GM23338 (cell line): ENCODE data around the gene VSIG10. TPM values are rescaled to one million over a fixed set of nuclear protein-coding genes. Genes with fewer than 3 reads are reported as not detected.

Experiments used
- ATAC-seq: fragments of 200-7000 bp; cut with Tn5 transposase; 3 replicates; pipeline ENCODE4 v1.9.1; 2020
- DNase-seq: peaks from one replicate; pipeline ENCODE4 v3.0.0-alpha.2; 2015; ENCODE audit warnings: low spot score
- H2AFZ ChIP-seq: fragments of 200-600 bp; sonication (generic); 2 replicates; pipeline ENCODE4 v1.8.0; 2016; ENCODE audit warnings: antibody characterized with exemption, mild to moderate bottlenecking, moderate library complexity
- H3F3A ChIP-seq: fragments of 200-600 bp; sonication (generic); replicated peaks from 2 replicates; pipeline ENCODE4 v1.8.0; 2017; ENCODE audit warnings: antibody characterized with exemption, mixed run types, low read depth
- H3K27ac ChIP-seq: fragments of 200-600 bp; sonication (generic); 2 replicates; pipeline ENCODE4 v1.6.1; 2016; ENCODE audit warnings: low read depth
- H3K27me3 ChIP-seq: fragments of 200-600 bp; sonication (generic); 2 replicates; pipeline ENCODE4 v1.8.0; 2016; ENCODE audit warnings: mild to moderate bottlenecking, mixed run types, moderate library complexity; ENCODE audit not compliant: insufficient read depth
- H3K36me3 ChIP-seq: fragments of 200-600 bp; sonication (generic); 2 replicates; pipeline ENCODE4 v1.8.0; 2016; ENCODE audit warnings: mild to moderate bottlenecking; ENCODE audit not compliant: insufficient read depth
- H3K4me1 ChIP-seq: fragments of 200-600 bp; sonication (generic); 2 replicates; pipeline ENCODE4 v1.8.0; 2016; ENCODE audit warnings: mild to moderate bottlenecking, moderate library complexity; ENCODE audit not compliant: insufficient read depth
- H3K4me2 ChIP-seq: fragments of 200-600 bp; sonication (generic); 2 replicates; pipeline ENCODE4 v1.7.1; 2017; ENCODE audit warnings: mixed run types
- H3K4me3 ChIP-seq: fragments of 200-600 bp; sonication (generic); 2 replicates; pipeline ENCODE4 v1.6.1; 2016; ENCODE audit warnings: mixed run types
- H3K79me2 ChIP-seq: fragments of 200-600 bp; sonication (generic); replicated peaks from 2 replicates; pipeline ENCODE4 v1.8.0; 2017; ENCODE audit warnings: mild to moderate bottlenecking; ENCODE audit not compliant: insufficient read depth
- H3K9me2 ChIP-seq: fragments of 200-600 bp; sonication (generic); 2 replicates; pipeline ENCODE4 v1.8.0; 2017; ENCODE audit not compliant: insufficient read depth
- H4K20me1 ChIP-seq: fragments of 200-600 bp; sonication (generic); replicated peaks from 2 replicates; pipeline ENCODE4 v1.8.0; 2017; ENCODE audit warnings: mild to moderate bottlenecking; ENCODE audit not compliant: insufficient read depth
- H3K27ac Mint-ChIP-seq: 2 replicates; pipeline ENCODE4 v1.8.0; 2020; ENCODE audit warnings: inconsistent platforms, mild to moderate bottlenecking, moderate library complexity, mixed read lengths
- H3K27me3 Mint-ChIP-seq: 3 replicates; pipeline ENCODE4 v1.8.0; 2022; ENCODE audit warnings: low read depth, mild to moderate bottlenecking, moderate library complexity, mixed read lengths, inconsistent platforms; ENCODE audit not compliant: insufficient read depth, poor library complexity
- H3K36me3 Mint-ChIP-seq: 3 replicates; pipeline ENCODE4 v1.8.0; 2021; ENCODE audit warnings: low read depth, mild to moderate bottlenecking, inconsistent platforms, moderate library complexity, mixed read lengths
- H3K4me1 Mint-ChIP-seq: 3 replicates; pipeline ENCODE4 v1.8.0; 2020; ENCODE audit warnings: mild to moderate bottlenecking, inconsistent platforms, mixed read lengths
- H3K4me3 Mint-ChIP-seq: 3 replicates; pipeline ENCODE4 v1.8.0; 2021; ENCODE audit warnings: moderate library complexity, mild to moderate bottlenecking, inconsistent platforms, mixed read lengths
- H3K9me3 Mint-ChIP-seq: 3 replicates; pipeline ENCODE4 v1.8.0; 2020; ENCODE audit warnings: moderate library complexity, mild to moderate bottlenecking, inconsistent platforms, mixed read lengths
- CREB1 ChIP-seq: fragments of 250-450 bp; sonication (Bioruptor Pico); IDR thresholded peaks from 2 replicates; pipeline ENCODE4 v1.5.0; 2020; ENCODE audit warnings: low read depth, mild to moderate bottlenecking, moderate library complexity
- EZH2 ChIP-seq: fragments of 200-600 bp; sonication (generic); IDR thresholded peaks from one replicate; pipeline ENCODE4 v1.8.0; 2017; ENCODE audit warnings: antibody characterized with exemption, mild to moderate bottlenecking, low read depth; ENCODE audit not compliant: unreplicated experiment
- EZH2phosphoT487 ChIP-seq: fragments of 200-600 bp; sonication (generic); IDR thresholded peaks from one replicate; pipeline ENCODE4 v1.8.1; 2018; ENCODE audit warnings: antibody characterized with exemption; ENCODE audit not compliant: unreplicated experiment
- NANOG ChIP-seq: IDR thresholded peaks from 2 replicates; pipeline ENCODE4 v1.6.1; 2016; ENCODE audit warnings: antibody characterized with exemption, borderline replicate concordance
- POLR2AphosphoS5 ChIP-seq: IDR thresholded peaks from 2 replicates; pipeline ENCODE4 v1.6.1; 2016; ENCODE audit warnings: antibody characterized with exemption, low read depth
- STAT1 ChIP-seq: IDR thresholded peaks from one replicate; pipeline ENCODE4 v1.6.1; 2016; ENCODE audit warnings: antibody characterized with exemption; ENCODE audit not compliant: unreplicated experiment
- ZNF114 ChIP-seq: fragments of 250-450 bp; sonication (Bioruptor Pico); IDR thresholded peaks from 2 replicates; pipeline ENCODE4 v1.5.0; 2020; ENCODE audit warnings: mild to moderate bottlenecking, moderate library complexity
- ZNF331 ChIP-seq: fragments of 250-450 bp; sonication (Bioruptor Pico); IDR thresholded peaks from 2 replicates; pipeline ENCODE4 v1.5.0; 2020; ENCODE audit warnings: low read depth, mild to moderate bottlenecking, moderate library complexity
- polyA plus RNA-seq: library from polyadenylated mRNA; unstranded; fragments of >200 nt; fragmentation: Nextera tagmentation; extraction: Ambion mirVana; gene quantifications from 2 replicates; pipeline ENCODE4 v1.2.1, GENCODE V29; 2016
- total RNA-seq: library from RNA; depleted of rRNA; stranded (reverse); fragments of >200 nt; shearing (Covaris generic); gene quantifications from 2 replicates; pipeline ENCODE4 v1.2.3, GENCODE V29; 2014
- TF ChIP-seq, protein P1 (sequence below): IDR thresholded peaks from one replicate; pipeline ENCODE4 v1.6.1; 2018; ENCODE audit warnings: antibody characterized with exemption; ENCODE audit not compliant: unreplicated experiment

Gene VSIG10
- total and polyA plus RNA-seq, 2 experiments from 2014 or later, result 52.1 to 98.5 TPM

- no peak for ATAC-seq
- Histone ChIP-seq H3F3A (peaks cover 12% of the 10 kb centered on the region; the same call in 1 of the 2 replicates), H3K36me3 (peaks cover 19% of the 10 kb centered on the region; the same call in 1 of the 2 replicates), H4K20me1 (peaks cover 17% of the 10 kb centered on the region; the same call in 1 of the 2 replicates), H3K9me2 (no peaks in the 10 kb centered on the region), H3K4me3 (no peak overlapping the region), H3K4me2 (no peak overlapping the region), H3K27ac (peak overlapping the region; percentile 18), H3K4me1 (no peaks in the 10 kb centered on the region), H3K27me3 (no peaks in the 10 kb centered on the region), H3K79me2 (peaks cover 60% of the 10 kb centered on the region), H2AFZ (no peak overlapping the region)
- peak; percentile 4 for DNase-seq
- no peak overlapping the region for H3K4me3 Mint-ChIP-seq
- H3K27ac Mint-ChIP-seq, result 0 out of 2 replicates have a peak overlapping the region, but pooled peaks have one; percentile 8
- H3K9me3 Mint-ChIP-seq, result no peaks in the 10 kb centered on the region
- peaks cover 45% of the 10 kb centered on the region for H3K36me3 Mint-ChIP-seq
- no peak for TF ChIP-seq CREB1 (CRISPR knock-in tag)
- no peak for TF ChIP-seq EZH2
- TF ChIP-seq NANOG, result no peak
- TF ChIP-seq, protein P1, sequence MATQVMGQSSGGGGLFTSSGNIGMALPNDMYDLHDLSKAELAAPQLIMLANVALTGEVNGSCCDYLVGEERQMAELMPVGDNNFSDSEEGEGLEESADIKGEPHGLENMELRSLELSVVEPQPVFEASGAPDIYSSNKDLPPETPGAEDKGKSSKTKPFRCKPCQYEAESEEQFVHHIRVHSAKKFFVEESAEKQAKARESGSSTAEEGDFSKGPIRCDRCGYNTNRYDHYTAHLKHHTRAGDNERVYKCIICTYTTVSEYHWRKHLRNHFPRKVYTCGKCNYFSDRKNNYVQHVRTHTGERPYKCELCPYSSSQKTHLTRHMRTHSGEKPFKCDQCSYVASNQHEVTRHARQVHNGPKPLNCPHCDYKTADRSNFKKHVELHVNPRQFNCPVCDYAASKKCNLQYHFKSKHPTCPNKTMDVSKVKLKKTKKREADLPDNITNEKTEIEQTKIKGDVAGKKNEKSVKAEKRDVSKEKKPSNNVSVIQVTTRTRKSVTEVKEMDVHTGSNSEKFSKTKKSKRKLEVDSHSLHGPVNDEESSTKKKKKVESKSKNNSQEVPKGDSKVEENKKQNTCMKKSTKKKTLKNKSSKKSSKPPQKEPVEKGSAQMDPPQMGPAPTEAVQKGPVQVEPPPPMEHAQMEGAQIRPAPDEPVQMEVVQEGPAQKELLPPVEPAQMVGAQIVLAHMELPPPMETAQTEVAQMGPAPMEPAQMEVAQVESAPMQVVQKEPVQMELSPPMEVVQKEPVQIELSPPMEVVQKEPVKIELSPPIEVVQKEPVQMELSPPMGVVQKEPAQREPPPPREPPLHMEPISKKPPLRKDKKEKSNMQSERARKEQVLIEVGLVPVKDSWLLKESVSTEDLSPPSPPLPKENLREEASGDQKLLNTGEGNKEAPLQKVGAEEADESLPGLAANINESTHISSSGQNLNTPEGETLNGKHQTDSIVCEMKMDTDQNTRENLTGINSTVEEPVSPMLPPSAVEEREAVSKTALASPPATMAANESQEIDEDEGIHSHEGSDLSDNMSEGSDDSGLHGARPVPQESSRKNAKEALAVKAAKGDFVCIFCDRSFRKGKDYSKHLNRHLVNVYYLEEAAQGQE, result no peak
- no peak for TF ChIP-seq ZNF114 (CRISPR knock-in tag)
- no peak for TF ChIP-seq STAT1
- no peak for TF ChIP-seq ZNF331 (CRISPR knock-in tag)
- no peak for TF ChIP-seq EZH2phosphoT487
- no peak for TF ChIP-seq POLR2AphosphoS5
- peaks cover 19% of the 10 kb centered on the region for H3K4me1 Mint-ChIP-seq
- peaks cover 2% of the 10 kb centered on the region for H3K27me3 Mint-ChIP-seq
These were observed 51.3 kb downstream of the VSIG10 start for GRCh38 chr12:118052324-118053070.

- no peak overlapping the region; the same call in 1 of the 2 replicates for H3K27ac Mint-ChIP-seq
- no peak overlapping the region for H2AFZ ChIP-seq
- TF ChIP-seq ZNF114 (CRISPR knock-in tag), result no peak
- H3K9me2 ChIP-seq, result no peaks in the 10 kb centered on the region
- H3K4me2 ChIP-seq, result no peak overlapping the region
- ATAC-seq (no peak), DNase-seq (no peak)
- H3F3A ChIP-seq, result peaks cover 8% of the 10 kb centered on the region; the same call in 1 of the 2 replicates
- H3K36me3 Mint-ChIP-seq, result peaks cover 51% of the 10 kb centered on the region
- H3K4me1 Mint-ChIP-seq, result peaks cover 15% of the 10 kb centered on the region
- peaks cover 2% of the 10 kb centered on the region for H3K27me3 Mint-ChIP-seq
- H3K9me3 Mint-ChIP-seq, result no peaks in the 10 kb centered on the region
- peaks cover 14% of the 10 kb centered on the region; the same call in 1 of the 2 replicates for H4K20me1 ChIP-seq
- H3K4me3 Mint-ChIP-seq, result no peak overlapping the region
- H3K4me3 ChIP-seq, result no peak overlapping the region
- no peak overlapping the region for H3K27ac ChIP-seq
- no peaks in the 10 kb centered on the region for H3K4me1 ChIP-seq
- no peaks in the 10 kb centered on the region for H3K27me3 ChIP-seq
- H3K36me3 ChIP-seq, result peaks cover 19% of the 10 kb centered on the region; the same call in 1 of the 2 replicates
- H3K79me2 ChIP-seq, result peaks cover 62% of the 10 kb centered on the region
These were observed 52.6 kb downstream of the VSIG10 start for GRCh38 chr12:118050972-118051910.
